PFSK-1 (cell line): Measurements from ENCODE around the gene RGS3.

Experiments
- POLR2AphosphoS5 ChIP-seq: IDR thresholded peaks from 2 replicates; pipeline ENCODE4 v1.6.1; 2012; ENCODE audit warnings: low read depth, mild to moderate bottlenecking, control low read depth, low read length, moderate library complexity
- SIN3A ChIP-seq: IDR thresholded peaks from 2 replicates; pipeline ENCODE4 v1.6.1; 2012; ENCODE audit warnings: mild to moderate bottlenecking, low read length, moderate library complexity, borderline replicate concordance; ENCODE audit not compliant: insufficient read depth
- TAF1 ChIP-seq: IDR thresholded peaks from 2 replicates; pipeline ENCODE4 v1.6.1; 2012; ENCODE audit warnings: low read length, control low read depth, borderline replicate concordance; ENCODE audit not compliant: insufficient read depth

GRCh38 chr9:113464286-113464660, 746 bp downstream of the RGS3 start:
- TF ChIP-seq TAF1 (no peak), POLR2AphosphoS5 (no peak), SIN3A (no peak)
